Left forelimb (tissue), 1 donor: ENCODE data around the gene CIAO2A.
A peak's percentile ranks its signal among the peaks of the same experiment; 100 is the strongest.
"Not testable (repeated sequence)": the region's sequence is repeated elsewhere in the genome, so short reads cannot be mapped to it uniquely, and the experiment has no call there.

ENCODE experiments used
- DNase-seq: peaks from one replicate; pipeline ENCODE4 v3.0.0-alpha.2; 2018; ENCODE audit warnings: low spot score

Gene CIAO2A

GRCh38 chr15:64071931-64072765, 21.5 kb downstream of the CIAO2A start:
- DNase-seq = no peak

DNA sequence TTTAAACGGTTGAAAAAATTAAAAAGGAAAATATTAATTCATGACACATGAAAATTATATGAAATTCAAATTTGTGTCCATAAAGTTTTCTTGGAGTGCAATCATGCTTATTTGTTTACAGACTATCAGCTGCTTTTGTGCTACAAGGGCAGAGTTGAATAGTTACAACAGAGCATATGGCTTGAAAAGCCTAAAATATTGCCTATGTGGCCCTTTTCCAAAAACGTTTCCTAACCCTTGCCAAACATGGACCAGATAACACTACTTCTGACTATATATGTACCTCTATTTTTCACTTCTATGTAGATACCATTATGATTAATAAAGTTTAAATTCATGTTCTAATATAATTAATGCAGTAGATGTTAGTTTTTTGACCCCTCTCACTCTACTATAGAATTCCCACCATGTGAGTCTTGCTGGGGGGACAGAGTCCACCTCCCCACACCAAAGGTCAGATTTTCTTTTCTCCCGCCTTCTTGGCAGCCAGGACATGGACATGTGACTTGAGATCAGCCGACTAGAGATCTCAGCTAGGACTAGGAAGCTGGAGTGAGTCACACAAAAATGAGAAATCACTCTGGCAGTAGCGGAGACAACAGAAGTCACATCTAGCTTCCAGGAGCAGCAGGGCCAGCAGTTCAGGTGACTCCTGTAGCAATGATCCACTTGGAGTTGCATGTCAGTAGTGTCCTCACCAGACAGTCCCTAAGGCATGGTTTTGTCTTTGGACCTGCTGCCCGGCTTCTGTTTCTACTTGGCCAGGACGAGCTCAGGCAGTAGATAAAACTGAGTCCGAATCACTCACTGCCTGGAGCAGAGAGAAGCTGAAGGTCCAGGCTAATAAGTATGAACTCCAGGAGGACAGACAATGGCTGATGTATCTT, 22.4 kb downstream of the CIAO2A start:
- DNase-seq = no peak

DNA sequence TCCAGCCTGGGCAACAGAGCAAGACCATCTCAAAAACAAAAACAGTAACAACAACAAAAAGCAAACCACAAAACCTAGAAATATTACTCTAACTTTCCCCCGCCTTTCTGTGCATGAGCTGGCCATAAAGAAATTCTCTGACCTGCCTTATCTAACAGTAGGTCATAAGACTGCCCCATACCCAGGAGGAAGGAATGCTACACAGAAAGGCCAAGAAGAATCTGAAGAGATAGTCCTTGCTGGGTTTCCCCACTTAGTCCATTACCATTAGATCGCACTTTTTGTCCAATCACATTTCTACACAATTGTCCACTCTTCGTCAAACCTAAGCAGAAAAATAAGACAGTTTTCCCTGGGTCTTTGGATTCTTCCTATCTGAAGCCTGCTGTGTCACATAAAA, 23.5 kb downstream of the CIAO2A start:
- no peak for DNase-seq

GRCh38 chr15:64068133-64068532, 25.5 kb downstream of the CIAO2A start:
- no peak for DNase-seq

DNA sequence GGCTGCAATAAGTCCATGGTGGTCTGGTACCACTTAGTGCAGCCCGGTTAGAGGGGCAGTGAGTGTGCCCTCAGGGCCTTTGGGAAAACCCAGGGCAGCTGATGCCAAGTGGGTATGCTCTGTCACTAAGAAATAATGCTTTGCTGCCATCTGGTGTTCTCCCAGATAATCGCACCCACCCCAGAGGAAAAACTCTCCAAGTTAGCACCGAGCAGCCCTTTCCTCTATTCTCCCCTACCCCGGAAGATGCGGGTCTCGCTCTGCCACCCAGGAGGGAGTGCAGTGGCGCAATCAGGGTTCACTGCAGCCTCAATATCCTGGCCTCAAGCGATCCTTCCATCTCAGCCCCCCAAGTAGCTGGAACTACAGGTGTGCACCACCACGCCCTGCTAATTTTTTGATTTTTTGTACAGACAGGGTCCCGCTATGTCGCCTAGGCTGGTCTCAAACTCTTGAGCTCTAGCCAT, 26.0 kb downstream of the CIAO2A start:
- DNase-seq = no peak

DNA sequence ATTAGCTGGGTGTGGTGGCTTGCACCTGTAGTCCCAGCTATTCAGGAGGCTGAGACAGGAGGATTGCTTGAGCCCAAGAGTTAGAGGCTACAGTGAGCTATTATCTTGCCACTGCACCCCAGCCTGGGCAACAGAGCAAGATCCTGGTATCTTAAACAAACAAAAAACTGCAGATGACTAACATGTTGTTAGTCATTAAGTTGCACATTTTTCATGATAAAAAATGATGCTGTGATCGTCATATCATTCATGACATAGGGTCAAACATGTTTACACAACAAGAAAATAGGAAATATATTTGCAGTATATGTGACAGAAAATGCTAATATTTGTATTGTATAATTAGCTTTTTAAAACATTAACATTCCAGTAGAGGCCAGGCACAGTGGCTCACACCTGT, 27.2 kb downstream of the CIAO2A start:
- DNase-seq = no peak

- DNase-seq = no peak
Measured at GRCh38 chr15:64060716-64061115, 32.9 kb downstream of the CIAO2A start.

- DNase-seq = not testable (repeated sequence)
Measured at GRCh38 chr15:64059104-64059503, 34.5 kb downstream of the CIAO2A start.

DNA sequence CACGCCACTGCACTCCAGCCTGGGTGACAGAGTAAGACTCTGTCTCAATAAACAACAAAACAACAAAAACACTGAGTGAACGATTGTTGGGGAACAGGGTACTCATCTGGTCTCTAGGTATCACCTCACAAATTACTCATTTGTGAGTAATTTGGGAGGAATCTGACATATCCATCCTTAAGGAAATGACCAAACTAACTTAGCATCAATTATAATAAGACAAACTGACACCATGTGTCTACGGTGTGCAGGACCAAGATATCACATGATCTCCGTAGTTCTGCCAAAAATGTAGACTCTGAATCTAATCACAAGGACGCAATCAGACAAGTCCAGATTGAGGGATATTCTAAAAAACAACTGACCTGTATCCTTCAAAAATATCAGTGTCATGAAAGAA, 35.4 kb downstream of the CIAO2A start:
- DNase-seq = no peak

DNA sequence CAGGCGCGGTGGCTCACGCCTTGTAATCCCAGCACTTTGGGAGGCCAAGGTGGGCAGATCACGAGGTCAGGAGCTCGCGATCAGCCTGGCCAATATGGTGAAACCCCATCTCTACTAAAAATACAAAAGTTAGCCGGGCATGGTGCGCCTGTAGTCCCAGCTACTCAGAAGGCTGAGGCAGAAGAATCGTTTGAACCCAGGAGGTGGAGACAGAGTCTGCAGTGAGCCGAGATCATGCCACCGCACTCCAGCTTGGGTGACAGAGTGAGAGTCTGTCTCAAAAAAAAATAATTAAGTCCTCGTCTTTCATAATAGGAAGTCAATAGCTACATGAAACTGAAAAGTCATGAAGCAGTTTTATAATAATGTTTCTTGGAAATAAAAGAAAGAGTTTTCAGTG, 40.0 kb downstream of the CIAO2A start:
- DNase-seq = not testable (repeated sequence)

GRCh38 chr15:64052925-64053491, 40.6 kb downstream of the CIAO2A start:
- no peak for DNase-seq

DNA sequence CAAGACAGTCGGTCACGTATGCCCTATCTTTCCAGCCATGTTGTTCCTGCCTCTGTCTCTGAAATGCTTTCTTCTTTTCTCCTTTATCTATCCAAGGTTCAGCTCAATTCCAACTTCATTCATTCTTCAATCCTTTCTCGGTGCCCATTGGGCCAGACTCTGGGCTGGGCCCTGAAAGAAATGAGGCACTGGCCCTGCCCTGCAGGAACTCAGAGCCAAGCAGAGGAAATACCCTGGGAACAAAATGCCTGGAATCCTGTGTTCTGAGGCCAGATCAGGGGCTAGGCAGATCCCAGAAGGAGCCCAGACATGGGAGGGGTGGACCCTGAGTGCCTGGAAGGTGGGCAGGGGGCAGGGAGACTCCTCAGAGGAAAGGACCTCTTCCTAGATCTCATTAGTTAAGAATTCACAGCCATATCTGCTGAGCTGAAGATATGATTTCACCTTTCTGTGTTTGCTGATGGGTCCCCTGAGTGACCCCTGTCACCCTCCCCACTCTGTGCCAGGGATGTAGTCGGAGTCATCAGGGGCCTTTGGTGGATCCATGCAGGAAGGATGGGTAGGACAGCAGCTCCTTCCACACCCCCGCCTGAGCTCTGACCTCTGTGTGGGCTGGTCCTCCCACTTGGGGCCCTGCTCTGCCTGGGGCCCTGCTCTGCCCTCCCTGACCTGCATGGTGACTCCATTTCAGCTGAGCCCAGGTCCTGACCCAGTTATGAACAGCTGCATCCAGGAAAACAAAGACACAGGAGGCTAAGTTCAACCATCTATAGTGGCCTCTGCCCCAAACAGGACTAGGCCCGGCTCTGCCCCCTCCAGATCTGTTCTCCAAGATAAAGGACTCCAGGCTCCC, 42.0 kb downstream of the CIAO2A start:
- DNase-seq = no peak

- DNase-seq = no peak
Measured at GRCh38 chr15:64051093-64051402, 42.6 kb downstream of the CIAO2A start.

GRCh38 chr15:64050281-64051092, 43.2 kb downstream of the CIAO2A start:
- DNase-seq = no peak

GRCh38 chr15:64048781-64049460, 44.7 kb downstream of the CIAO2A start:
- no peak for DNase-seq

DNA sequence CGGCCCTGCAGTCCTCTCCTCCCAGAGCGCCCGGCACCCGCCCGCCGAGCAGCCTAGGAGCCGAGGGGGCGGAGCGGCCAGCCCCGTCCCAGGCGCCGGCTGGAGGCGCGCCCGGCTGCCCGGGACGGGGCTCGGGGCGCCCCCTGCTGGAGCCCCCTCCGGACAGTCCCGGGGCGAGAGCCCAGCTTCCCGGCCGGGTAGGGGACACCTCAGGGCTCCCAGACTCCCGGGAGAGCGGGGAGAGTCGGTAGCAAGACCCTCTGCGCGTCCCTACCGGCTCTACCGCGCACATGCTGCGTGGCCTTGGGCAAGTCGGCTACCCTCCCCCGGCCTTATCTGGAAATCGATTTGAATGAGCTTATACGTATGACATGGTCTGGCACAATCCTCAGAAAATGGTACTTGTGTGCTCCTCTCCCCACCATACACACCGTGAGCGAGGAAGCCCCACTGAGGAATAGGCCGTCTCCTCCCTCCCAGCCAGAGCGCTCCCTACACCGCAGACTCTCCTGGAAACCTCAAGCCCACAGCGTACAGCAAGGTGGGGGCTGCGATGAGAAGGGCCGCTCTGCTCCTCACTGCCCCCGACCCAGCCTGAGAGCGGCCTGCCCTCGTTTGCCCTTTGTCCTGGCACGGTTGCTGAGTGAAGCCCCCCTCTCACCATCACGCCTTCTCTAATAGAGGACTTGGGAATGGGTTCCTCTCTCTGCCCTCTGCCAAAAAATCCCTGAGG, 47.1 kb downstream of the CIAO2A start, which contains the start of gene DAPK2:
Gene DAPK2 (minus strand): TSS at position 65 of the 733 bp plus-strand sequence. CDS start 6,224 bp downstream, outside the sequence.
- peak; percentile 78 for DNase-seq

DNA sequence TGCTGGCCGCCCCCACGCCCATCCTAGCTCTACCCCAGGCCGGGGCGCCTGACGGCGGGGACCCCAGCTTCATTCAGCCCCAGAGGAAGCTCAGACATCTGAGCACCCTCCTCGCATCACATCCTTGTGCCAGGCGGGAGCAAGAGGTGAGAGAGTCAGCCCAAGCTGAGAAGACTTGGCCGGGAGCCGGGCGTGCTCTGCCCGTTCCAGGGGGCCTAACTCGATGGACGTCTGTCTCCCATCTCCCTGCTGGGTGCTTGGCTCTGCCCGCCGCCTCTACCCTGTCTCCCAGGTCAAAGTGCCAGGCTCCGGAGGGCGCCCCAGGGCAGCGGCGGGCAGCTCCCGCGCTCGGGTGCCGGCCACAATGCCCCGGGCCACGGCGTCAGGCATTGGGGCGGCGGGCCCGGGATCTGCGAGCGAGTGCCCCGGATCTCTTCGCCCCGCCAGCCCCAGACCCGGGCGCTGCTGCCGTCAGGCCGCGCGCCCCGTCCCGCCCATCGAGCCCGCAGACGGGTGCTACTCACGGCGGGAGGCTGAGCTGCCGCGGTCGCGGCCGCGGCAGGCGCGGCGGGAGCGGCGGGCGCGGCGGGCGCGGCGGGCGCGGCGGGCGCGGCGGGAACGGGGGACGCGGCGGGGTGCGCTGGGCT, 47.7 kb downstream of the CIAO2A start:
- no peak for DNase-seq

DNA sequence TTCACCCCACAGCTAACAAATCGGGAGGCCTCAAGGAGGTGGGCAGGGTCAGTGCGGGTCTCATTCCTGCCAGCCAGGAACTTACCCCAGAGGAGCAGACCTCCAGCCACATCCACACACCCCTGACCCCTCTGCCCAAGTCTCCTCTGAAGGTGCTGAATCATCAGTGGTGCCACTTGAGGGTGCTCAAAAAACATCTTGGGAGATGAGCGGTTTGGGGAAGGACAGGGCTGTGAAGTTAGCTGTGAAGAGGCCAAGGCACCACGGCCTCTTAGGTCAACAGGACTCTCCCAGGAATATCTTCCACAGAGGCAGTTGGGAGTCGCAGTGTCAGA, 48.6 kb downstream of the CIAO2A start:
- no peak for DNase-seq
